SK-N-MC (cell line): Measurements from ENCODE around the gene AKAP17A.

Experiments used
- EZH2 ChIP-seq: fragments of 200-600 bp; sonication (generic); IDR thresholded peaks from one replicate; pipeline ENCODE4 v1.6.1; 2017; ENCODE audit warnings: antibody characterized with exemption
- FOXP2 ChIP-seq: optimal IDR thresholded peaks from 2 replicates; pipeline ENCODE3; 2011; ENCODE audit warnings: mild to moderate bottlenecking, moderate library complexity; ENCODE audit not compliant: insufficient read depth; ENCODE audit errors: extremely low read length, control extremely low read depth
- POLR2AphosphoS5 ChIP-seq: IDR thresholded peaks from 2 replicates; pipeline ENCODE4 v1.6.1; 2012; ENCODE audit warnings: mild to moderate bottlenecking, low read depth, low read length, borderline replicate concordance

DNA sequence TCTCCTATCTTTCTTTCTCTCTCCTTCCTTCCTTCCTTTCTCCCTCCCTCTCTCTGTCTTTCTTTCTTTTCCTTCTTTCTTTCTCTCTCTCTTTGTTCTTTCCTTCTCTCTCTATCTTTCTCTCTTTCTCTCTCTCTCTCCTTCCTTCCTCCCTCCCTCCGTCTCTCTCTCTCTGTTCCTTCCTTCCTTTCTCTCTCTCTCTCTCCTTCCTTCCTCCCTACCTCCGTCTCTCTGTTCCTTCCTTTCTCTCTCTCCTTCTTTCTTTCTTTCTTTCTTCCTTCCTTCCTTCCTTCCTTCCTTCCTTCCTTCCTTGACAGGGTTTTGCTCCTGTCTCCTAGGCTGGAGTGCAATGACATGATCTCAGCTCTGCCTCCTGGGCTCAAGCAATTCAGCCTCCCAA, 30.2 kb upstream of the AKAP17A start:
- TF ChIP-seq EZH2: no peak
- no peak for TF ChIP-seq POLR2AphosphoS5
- TF ChIP-seq FOXP2: no peak
